GM23248 (cell line): Measurements from ENCODE around the gene VWF. TPM values are rescaled to one million over a fixed set of nuclear protein-coding genes. Genes with fewer than 3 reads are reported as not detected.
A peak's percentile ranks its signal among the peaks of the same experiment; 100 is the strongest.

Experiments used
- DNase-seq: peaks from one replicate; pipeline ENCODE4 v3.0.0-alpha.2; 2015
- H2AFZ ChIP-seq: fragments of 200-600 bp; sonication (generic); 2 replicates; pipeline ENCODE4 v1.6.1; 2016; ENCODE audit warnings: antibody characterized with exemption
- H3F3A ChIP-seq: fragments of 200-600 bp; sonication (generic); 2 replicates; pipeline ENCODE4 v1.6.1; 2016; ENCODE audit warnings: mild to moderate bottlenecking, antibody characterized with exemption, mixed run types; ENCODE audit not compliant: insufficient read depth
- H3K27ac ChIP-seq: fragments of 200-600 bp; sonication (generic); 2 replicates; pipeline ENCODE4 v1.5.1; 2016; ENCODE audit warnings: mild to moderate bottlenecking
- H3K27me3 ChIP-seq: fragments of 200-600 bp; sonication (generic); replicated peaks from 2 replicates; pipeline ENCODE4 v1.6.1; 2016; ENCODE audit warnings: mild to moderate bottlenecking; ENCODE audit not compliant: insufficient read depth
- H3K36me3 ChIP-seq: fragments of 200-600 bp; sonication (generic); 2 replicates; pipeline ENCODE4 v1.6.1; 2016; ENCODE audit warnings: low read depth, mild to moderate bottlenecking
- H3K4me1 ChIP-seq: fragments of 200-600 bp; sonication (generic); 2 replicates; pipeline ENCODE4 v1.6.1; 2016; ENCODE audit warnings: mild to moderate bottlenecking; ENCODE audit not compliant: insufficient read depth
- H3K4me2 ChIP-seq: fragments of 200-600 bp; sonication (generic); one replicate; pipeline ENCODE4 v1.6.1; 2016; ENCODE audit warnings: mild to moderate bottlenecking; ENCODE audit not compliant: unreplicated experiment
- H3K4me3 ChIP-seq: fragments of 200-600 bp; sonication (generic); 2 replicates; pipeline ENCODE4 v1.5.1; 2016; ENCODE audit warnings: mild to moderate bottlenecking
- H3K79me2 ChIP-seq: fragments of 200-600 bp; sonication (generic); 2 replicates; pipeline ENCODE4 v1.6.1; 2016; ENCODE audit warnings: mild to moderate bottlenecking; ENCODE audit not compliant: insufficient read depth
- H3K9ac ChIP-seq: fragments of 200-600 bp; sonication (generic); 2 replicates; pipeline ENCODE4 v1.6.1; 2016; ENCODE audit warnings: mild to moderate bottlenecking
- H3K9me2 ChIP-seq: fragments of 200-600 bp; sonication (generic); 2 replicates; pipeline ENCODE4 v1.6.1; 2016; ENCODE audit warnings: mixed run types, mild to moderate bottlenecking, moderate library complexity; ENCODE audit not compliant: insufficient read depth
- H3K9me3 ChIP-seq: fragments of 200-600 bp; sonication (generic); one replicate; pipeline ENCODE4 v1.6.1; 2017; ENCODE audit warnings: low read depth
- H4K20me1 ChIP-seq: fragments of 200-600 bp; sonication (generic); 2 replicates; pipeline ENCODE4 v1.6.0; 2016; ENCODE audit not compliant: insufficient read depth
- EZH2 ChIP-seq: fragments of 200-600 bp; sonication (generic); IDR thresholded peaks from 2 replicates; pipeline ENCODE4 v1.6.1; 2018; ENCODE audit warnings: antibody characterized with exemption, mild to moderate bottlenecking; ENCODE audit not compliant: insufficient read depth, poor library complexity, severe bottlenecking
- EZH2phosphoT487 ChIP-seq: fragments of 200-600 bp; sonication (generic); IDR thresholded peaks from 2 replicates; pipeline ENCODE4 v1.6.1; 2018; ENCODE audit warnings: antibody characterized with exemption, moderate library complexity, mild to moderate bottlenecking, low read depth; ENCODE audit not compliant: insufficient read depth
- WGBS, 2 experiments: methylation state at CpG; one replicate each; pipeline ENCODE4 v1.1.6; 2015 to 2017; ENCODE audit warnings: low lambda C conversion rate in 2 of 2, low coverage in 1 of 2; ENCODE audit errors: missing lambda C conversion rate in 2 of 2; 5-methylcytosine and 5-hydroxymethylcytosine counted together
- in situ Hi-C: fragments of 300-500 bp; cut with MboI; formaldehyde crosslinking; loops from 2 replicates; pipeline ENCODE4 v1.15.0; 2020
- polyA plus RNA-seq: library from polyadenylated mRNA; unstranded; fragments of >200 nt; fragmentation: Nextera tagmentation; extraction: Ambion mirVana; gene quantifications from 2 replicates; pipeline ENCODE4 v1.2.1, GENCODE V29; 2016
- total RNA-seq: library from RNA; depleted of rRNA; stranded (reverse); fragments of >200 nt; shearing (Covaris generic); gene quantifications from 2 replicates; pipeline ENCODE4 v1.2.3, GENCODE V29; 2014

Gene VWF
- total and polyA plus RNA-seq, 2 experiments from 2014 or later = 0.14 TPM; not detected in 1

DNA sequence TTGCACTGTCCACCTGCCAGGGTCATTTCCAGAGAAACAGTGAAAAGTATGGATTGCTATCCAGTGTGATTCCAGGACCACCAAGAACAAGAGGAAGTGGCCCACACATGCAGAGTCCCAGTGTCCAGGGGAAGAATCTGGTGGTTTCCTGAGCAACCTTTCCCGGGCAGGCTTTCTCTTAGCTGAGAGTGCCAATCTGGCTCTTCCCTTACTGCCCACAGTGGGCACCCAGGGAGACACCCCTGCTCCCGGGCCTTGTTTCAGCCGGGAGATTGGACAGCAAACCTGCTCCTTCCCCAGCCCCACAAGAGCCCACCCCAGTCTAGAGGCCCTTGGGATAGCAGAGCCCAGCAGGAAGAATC, 62.1 kb downstream of the VWF start:
- Histone ChIP-seq H3K27me3 (no peaks in the 10 kb centered on the region), H3K27ac (no peak overlapping the region), H3K9me2 (no peaks in the 10 kb centered on the region), H4K20me1 (no peaks in the 10 kb centered on the region), H3K9ac (no peak overlapping the region), H3K9me3 (no peaks in the 10 kb centered on the region), H3K36me3 (no peaks in the 10 kb centered on the region), H2AFZ (no peak overlapping the region), H3K4me2 (no peak overlapping the region), H3K79me2 (no peaks in the 10 kb centered on the region), H3K4me3 (no peak overlapping the region), H3K4me1 (peaks cover 14% of the 10 kb centered on the region), H3F3A (no peaks in the 10 kb centered on the region)
- in situ Hi-C loops = loop anchor here (10.0 kb wide), 1 partner anchor 122 kb away; no protein-coding TSS in a partner anchor
- no peak for DNase-seq
- no peak for TF ChIP-seq EZH2
- no peak for TF ChIP-seq EZH2phosphoT487
- WGBS, 2 experiments = 69 to 71% methylated on average over 2 to 3 of the region's 3 CpGs

GRCh38 chr12:6061660-6062059, 62.8 kb downstream of the VWF start:
- no peak overlapping the region for H3K4me3 ChIP-seq
- peak overlapping the region; percentile 43; the same call in 1 of the 2 replicates for H3K9ac ChIP-seq
- H2AFZ ChIP-seq = peak overlapping the region; percentile 68
- peaks cover 14% of the 10 kb centered on the region for H3K4me1 ChIP-seq
- H3K79me2 ChIP-seq = no peaks in the 10 kb centered on the region
- H3F3A ChIP-seq = no peaks in the 10 kb centered on the region
- in situ Hi-C loops = loop anchor here (10.0 kb wide), 1 partner anchor 123 kb away; no protein-coding TSS in a partner anchor
- H3K4me2 ChIP-seq = peak overlapping the region; percentile 50
- no peaks in the 10 kb centered on the region for H3K9me2 ChIP-seq
- DNase-seq = peak; percentile 87
- H4K20me1 ChIP-seq = no peaks in the 10 kb centered on the region
- no peak overlapping the region for H3K27ac ChIP-seq
- H3K27me3 ChIP-seq = no peaks in the 10 kb centered on the region
- no peak for TF ChIP-seq EZH2
- no peak for TF ChIP-seq EZH2phosphoT487
- no peaks in the 10 kb centered on the region for H3K36me3 ChIP-seq
- no peaks in the 10 kb centered on the region for H3K9me3 ChIP-seq
- WGBS, 2 experiments = 37 to 41% methylated on average over 3 of the region's 3 CpGs

DNA sequence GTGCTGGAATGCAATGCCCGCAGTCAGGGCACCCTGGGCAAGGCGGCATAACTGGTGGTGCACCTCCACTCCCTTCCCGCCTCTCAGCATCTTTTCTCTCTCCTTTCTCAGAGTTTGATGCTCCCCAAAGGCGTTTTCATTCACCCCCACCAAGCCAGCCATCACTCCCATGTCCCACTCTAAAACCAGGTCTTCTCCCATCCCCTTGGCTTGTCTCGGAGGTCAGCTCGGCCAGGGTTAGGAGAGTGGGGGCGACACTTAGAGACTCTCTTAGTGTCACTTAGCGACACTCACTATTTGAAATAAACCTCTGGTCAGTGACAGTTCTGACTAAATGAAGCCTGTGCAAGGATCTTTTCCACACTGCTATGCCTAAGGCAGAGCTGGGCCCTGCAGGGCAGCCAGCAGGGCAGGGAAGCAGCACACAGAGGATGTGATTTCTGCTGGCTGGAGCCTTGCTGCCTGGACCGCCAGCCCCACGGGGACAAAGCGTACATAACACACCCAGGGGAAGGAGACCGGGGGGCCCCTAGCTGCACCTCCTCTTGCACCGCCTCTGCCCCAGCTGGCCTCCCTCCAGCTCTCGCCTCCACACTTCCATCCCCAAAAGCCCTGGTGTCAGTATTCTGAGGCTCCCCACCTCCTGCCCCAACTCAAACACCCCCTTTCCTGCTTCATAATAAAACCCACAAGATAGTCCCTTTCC, 64.5 kb downstream of the VWF start:
- H3K27me3 ChIP-seq = no peaks in the 10 kb centered on the region
- in situ Hi-C loops = loop anchor here (10.0 kb wide), 1 partner anchor 125 kb away; no protein-coding TSS in a partner anchor
- TF ChIP-seq EZH2phosphoT487 (no peak), EZH2 (no peak)
- H3K36me3 ChIP-seq = no peaks in the 10 kb centered on the region
- H3K9me3 ChIP-seq = no peaks in the 10 kb centered on the region
- H3K4me1 ChIP-seq = peaks cover 14% of the 10 kb centered on the region
- 91 to 94% methylated on average over 13 to 14 of the region's 14 CpGs for WGBS, 2 experiments
- H3K79me2 ChIP-seq = no peaks in the 10 kb centered on the region
- H3K27ac ChIP-seq = no peak overlapping the region
- H3K9me2 ChIP-seq = no peaks in the 10 kb centered on the region
- no peaks in the 10 kb centered on the region for H3F3A ChIP-seq
- no peak overlapping the region for H2AFZ ChIP-seq
- H3K9ac ChIP-seq = no peak overlapping the region
- no peaks in the 10 kb centered on the region for H4K20me1 ChIP-seq
- no peak overlapping the region for H3K4me2 ChIP-seq
- no peak for DNase-seq
- H3K4me3 ChIP-seq = no peak overlapping the region

- Histone ChIP-seq H2AFZ (no peak overlapping the region), H3K27ac (no peak overlapping the region), H3K79me2 (no peaks in the 10 kb centered on the region), H3K9me2 (no peaks in the 10 kb centered on the region), H3K9me3 (no peaks in the 10 kb centered on the region), H3K4me2 (no peak overlapping the region), H3F3A (no peaks in the 10 kb centered on the region), H3K27me3 (no peaks in the 10 kb centered on the region), H3K36me3 (no peaks in the 10 kb centered on the region), H3K4me3 (no peak overlapping the region), H3K9ac (no peak overlapping the region), H3K4me1 (peaks cover 14% of the 10 kb centered on the region), H4K20me1 (no peaks in the 10 kb centered on the region)
- no peak for DNase-seq
- in situ Hi-C loops = no loop called here
- WGBS, 2 experiments = 86 to 93% methylated on average over 3 of the region's 3 CpGs
- TF ChIP-seq EZH2phosphoT487 (no peak), EZH2 (no peak)
Measured at GRCh38 chr12:6059221-6059620, 65.2 kb downstream of the VWF start.
